ENCODE measurements around the gene RFLNA.

Gene RFLNA

DNA sequence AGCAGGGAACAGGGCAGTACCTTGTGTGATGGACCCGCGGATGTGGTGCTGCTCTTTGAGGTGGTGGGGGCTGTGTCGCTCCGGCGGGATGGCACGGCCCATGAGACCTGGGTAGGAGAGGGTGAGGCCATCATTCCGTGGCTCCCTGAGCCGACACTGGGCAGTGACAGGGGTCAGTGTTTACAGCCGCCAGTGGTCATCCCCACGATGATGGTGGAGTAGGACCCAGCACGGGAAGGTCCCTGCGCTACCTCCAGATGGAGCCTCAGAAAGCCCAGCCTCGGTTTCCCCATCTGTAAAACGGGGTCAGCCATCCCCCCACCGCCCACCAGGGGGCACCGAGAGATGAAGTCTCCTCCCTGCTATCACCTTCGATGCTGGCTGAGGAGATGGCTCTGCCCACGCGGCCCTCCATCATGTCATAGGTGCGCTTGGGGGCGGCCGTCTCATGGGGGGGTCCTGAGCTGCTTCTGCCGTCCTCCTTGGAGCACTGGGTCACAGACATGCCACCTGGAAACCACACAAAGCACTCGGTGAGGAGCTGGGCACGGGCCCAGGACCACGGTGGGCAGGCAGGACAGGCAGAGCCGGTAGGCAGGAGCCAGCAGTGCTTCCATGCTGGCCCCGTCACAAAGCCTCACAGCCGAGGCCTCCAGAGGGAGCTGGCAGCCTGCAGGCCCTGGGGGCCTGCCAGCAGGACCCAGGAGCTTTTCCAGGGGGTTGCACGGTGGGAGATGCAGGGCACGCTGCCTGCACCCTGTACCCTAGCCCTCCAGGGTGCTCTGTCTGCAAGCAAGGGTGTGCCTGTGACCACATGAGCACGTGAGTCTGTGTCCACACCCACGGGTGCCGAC, 53.1 kb downstream of the RFLNA start:
- no peak for DNase-seq (ENCODE audit: low read depth)

GRCh38 chr12:124348659-124349380, 53.9 kb downstream of the RFLNA start:
- H3K4me3 ChIP-seq (ENCODE audit: low read depth, low read length), result no peak overlapping the region
- DNase-seq (ENCODE audit: low read depth), result no peak

More for the DNA sequence above, 53.1 kb downstream of the RFLNA start:
- H3K4me3 ChIP-seq (ENCODE audit: low read depth, low read length), result no peak overlapping the region

GRCh38 chr12:124350491-124350890, 55.6 kb downstream of the RFLNA start:
- H3K4me3 ChIP-seq (ENCODE audit: low read depth, low read length), result no peak overlapping the region
- no peak for DNase-seq (ENCODE audit: low read depth)

- DNase-seq (ENCODE audit: low read depth), result no peak
- H3K4me3 ChIP-seq (ENCODE audit: low read depth, low read length), result no peak overlapping the region
Measured at GRCh38 chr12:124351422-124351821, 56.5 kb downstream of the RFLNA start.

- no peak overlapping the region for H3K4me3 ChIP-seq (ENCODE audit: low read depth, low read length)
- no peak for DNase-seq (ENCODE audit: low read depth)
Measured at GRCh38 chr12:124352257-124352656, 57.4 kb downstream of the RFLNA start.

DNA sequence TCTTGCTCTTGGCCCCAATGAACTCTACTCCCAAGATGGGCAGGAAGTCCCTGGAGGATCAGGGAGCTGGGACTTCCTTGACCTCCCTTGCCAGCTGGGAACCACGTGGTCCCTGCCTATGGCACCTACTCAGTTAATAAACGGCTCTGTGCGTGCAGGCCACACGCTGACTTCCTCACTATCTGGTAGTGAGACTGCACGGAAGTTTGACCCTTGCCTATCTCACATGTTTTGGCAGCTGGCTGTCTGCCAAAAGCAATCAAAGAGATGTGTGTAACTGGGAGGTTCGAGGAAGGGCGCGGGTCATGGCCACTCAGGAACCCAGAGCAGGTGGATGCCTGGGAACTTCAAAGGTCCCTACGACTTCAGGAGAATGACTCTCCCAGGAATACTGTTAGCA, 57.9 kb downstream of the RFLNA start:
- no peak for DNase-seq (ENCODE audit: low read depth)
- H3K4me3 ChIP-seq (ENCODE audit: low read depth, low read length), result no peak overlapping the region

GRCh38 chr12:124354400-124354799, 59.5 kb downstream of the RFLNA start:
- no peak for DNase-seq (ENCODE audit: low read depth)
- no peak overlapping the region for H3K4me3 ChIP-seq (ENCODE audit: low read depth, low read length)

DNA sequence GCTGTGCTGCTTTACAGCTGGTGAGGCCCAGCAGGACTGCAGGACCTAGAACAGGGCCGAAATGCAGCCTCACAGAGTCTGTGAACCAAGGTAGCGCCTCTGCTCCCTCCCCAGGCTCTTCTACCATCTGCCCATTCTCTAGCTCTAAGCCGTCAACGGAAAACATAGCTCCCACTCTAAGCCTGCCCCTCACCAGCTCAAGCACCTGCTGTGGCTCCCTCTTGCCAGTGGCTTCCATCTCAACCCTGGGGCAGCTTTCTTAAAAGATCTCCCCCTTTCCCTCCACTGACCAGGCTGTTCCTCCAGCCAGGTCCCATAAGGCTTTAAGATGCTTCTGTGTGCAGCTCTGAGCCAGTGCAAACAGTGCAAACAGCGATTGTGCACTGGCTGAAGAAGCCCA, 61.3 kb downstream of the RFLNA start:
- no peak overlapping the region for H3K4me3 ChIP-seq (ENCODE audit: low read depth, low read length)
- no peak for DNase-seq (ENCODE audit: low read depth)

- no peak for DNase-seq (ENCODE audit: low read depth)
- H3K4me3 ChIP-seq (ENCODE audit: low read depth, low read length), result no peak overlapping the region
Measured at GRCh38 chr12:124357616-124358015, 62.7 kb downstream of the RFLNA start.

GRCh38 chr12:124358572-124358971, 63.7 kb downstream of the RFLNA start:
- no peak overlapping the region for H3K4me3 ChIP-seq (ENCODE audit: low read depth, low read length)
- DNase-seq (ENCODE audit: low read depth), result no peak

GRCh38 chr12:124359671-124360581, 65.0 kb downstream of the RFLNA start:
- H3K4me3 ChIP-seq (ENCODE audit: low read depth, low read length), result no peak overlapping the region
- DNase-seq (ENCODE audit: low read depth), result no peak

GRCh38 chr12:124361074-124361970, 66.4 kb downstream of the RFLNA start:
- DNase-seq (ENCODE audit: low read depth), result no peak

DNA sequence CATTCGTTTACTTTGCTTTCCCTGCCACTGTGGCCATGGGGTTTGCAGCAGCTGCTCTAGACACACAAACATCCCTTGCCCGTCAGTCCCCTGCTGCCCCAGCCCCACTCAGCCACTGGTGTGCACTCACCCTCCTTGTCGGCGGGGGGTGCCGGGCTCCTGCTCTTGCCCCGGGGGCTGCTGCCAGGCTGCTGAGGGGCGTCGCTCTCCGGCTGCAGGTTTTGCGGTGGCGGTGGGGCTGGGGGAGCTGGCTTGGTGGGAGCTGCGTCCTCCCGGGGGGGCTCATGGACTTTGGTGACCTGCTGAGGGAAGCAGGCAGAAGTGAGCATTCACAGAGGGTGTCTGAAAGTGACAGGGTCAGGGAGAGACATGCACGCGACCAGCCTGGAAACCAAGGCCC, 67.1 kb downstream of the RFLNA start:
- DNase-seq (ENCODE audit: low read depth), result no peak
- no peak overlapping the region for H3K4me3 ChIP-seq (ENCODE audit: low read depth, low read length)

More at GRCh38 chr12:124361074-124361970, 66.4 kb downstream of the RFLNA start:
- H3K4me3 ChIP-seq (ENCODE audit: low read depth, low read length), result no peak overlapping the region

DNA sequence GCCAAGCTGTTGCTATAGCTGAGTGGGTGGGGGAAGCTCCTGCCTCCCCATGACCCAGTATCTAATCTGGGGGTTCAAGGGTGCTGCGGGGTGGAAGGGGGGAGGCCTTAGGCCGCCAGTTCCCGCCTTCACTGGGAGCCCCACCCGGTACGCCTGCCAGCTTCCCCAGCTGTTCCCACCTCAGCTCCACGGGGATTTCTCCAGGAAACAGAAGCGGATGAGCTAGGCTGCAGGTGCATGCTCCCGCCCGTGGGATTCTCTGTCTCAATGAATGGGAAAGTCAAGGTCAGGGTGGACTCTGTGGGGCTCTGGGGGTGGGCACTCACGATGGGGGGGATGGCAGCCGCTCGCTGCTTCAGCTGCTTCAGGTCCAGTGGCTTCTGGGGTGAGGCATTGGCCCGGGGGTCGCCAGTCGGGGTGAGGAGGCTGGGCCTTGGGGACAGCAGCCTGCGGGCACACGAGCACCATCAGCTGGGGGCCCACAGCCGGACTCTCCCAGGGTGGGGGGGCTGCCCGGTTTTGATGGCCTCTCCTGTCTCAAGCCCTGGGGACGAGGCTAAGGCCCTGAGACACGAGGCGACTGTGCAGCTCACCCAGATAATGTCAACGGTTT, 68.6 kb downstream of the RFLNA start:
- H3K4me3 ChIP-seq (ENCODE audit: low read depth, low read length), result no peak overlapping the region
- no peak for DNase-seq (ENCODE audit: low read depth)

DNA sequence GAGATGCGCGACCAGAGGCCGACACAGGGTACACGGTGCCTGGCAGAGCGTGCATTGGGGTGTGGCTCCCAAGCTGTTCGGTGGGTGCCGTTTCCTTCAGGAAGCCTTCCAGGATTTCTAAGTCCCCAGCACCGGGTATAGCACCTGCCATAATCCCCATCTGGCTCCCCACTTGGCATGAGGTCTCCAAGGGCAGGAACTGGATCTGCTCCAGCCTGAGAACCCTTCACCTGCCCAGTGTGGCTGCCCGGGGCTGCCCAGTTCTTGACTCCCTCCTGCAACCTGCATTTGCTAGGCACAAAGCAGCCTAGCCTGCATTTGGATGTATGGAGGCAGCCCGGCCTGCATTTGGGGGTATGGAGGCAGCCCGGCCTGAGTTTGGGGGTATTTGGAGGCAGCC, 69.7 kb downstream of the RFLNA start:
- H3K4me3 ChIP-seq (ENCODE audit: low read depth, low read length), result no peak overlapping the region
- no peak for DNase-seq (ENCODE audit: low read depth)

All from skeletal muscle cell (primary cell).